Esophagus muscularis mucosa (tissue), 3 donors: ENCODE results near the gene SOX8.

Experiments
- POLR2A ChIP-seq: fragments of 450-650 bp; IDR thresholded peaks from one replicate; pipeline ENCODE4 v1.6.1; 2017; ENCODE audit warnings: antibody characterized with exemption, moderate library complexity, mild to moderate bottlenecking, low read depth
- POLR2AphosphoS5 ChIP-seq, 2 donors: sonication (generic); formaldehyde crosslinking; IDR thresholded peaks; one replicate each; pipeline ENCODE4 v1.6.1; 2017; ENCODE audit warnings: antibody characterized with exemption in 2 of 2
- TF ChIP-seq, protein P1 (sequence below), 3 experiments: fragments of 200-600 bp in 2 of 3; fragments of 450-650 bp in 1 of 3; sonication (generic) in 2 of 3; IDR thresholded peaks; one replicate each; pipeline ENCODE4 v1.5.1; 2017 to 2019; ENCODE audit warnings: antibody characterized with exemption in 3 of 3, mild to moderate bottlenecking in 2 of 3, moderate library complexity in 1 of 3

- TF ChIP-seq, protein P1, sequence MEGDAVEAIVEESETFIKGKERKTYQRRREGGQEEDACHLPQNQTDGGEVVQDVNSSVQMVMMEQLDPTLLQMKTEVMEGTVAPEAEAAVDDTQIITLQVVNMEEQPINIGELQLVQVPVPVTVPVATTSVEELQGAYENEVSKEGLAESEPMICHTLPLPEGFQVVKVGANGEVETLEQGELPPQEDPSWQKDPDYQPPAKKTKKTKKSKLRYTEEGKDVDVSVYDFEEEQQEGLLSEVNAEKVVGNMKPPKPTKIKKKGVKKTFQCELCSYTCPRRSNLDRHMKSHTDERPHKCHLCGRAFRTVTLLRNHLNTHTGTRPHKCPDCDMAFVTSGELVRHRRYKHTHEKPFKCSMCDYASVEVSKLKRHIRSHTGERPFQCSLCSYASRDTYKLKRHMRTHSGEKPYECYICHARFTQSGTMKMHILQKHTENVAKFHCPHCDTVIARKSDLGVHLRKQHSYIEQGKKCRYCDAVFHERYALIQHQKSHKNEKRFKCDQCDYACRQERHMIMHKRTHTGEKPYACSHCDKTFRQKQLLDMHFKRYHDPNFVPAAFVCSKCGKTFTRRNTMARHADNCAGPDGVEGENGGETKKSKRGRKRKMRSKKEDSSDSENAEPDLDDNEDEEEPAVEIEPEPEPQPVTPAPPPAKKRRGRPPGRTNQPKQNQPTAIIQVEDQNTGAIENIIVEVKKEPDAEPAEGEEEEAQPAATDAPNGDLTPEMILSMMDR (IDR thresholded peaks at IDR 0.05), result no peak
- TF ChIP-seq POLR2A, result no peak
- no peak for TF ChIP-seq POLR2AphosphoS5 (IDR thresholded peaks at IDR 0.05)
These were observed 48.7 kb upstream of the SOX8 start for GRCh38 chr16:932831-933330.
